ENCODE results near the gene CTSZ. TPM values are rescaled to one million over a fixed set of nuclear protein-coding genes. Genes with fewer than 3 reads are reported as not detected.

Gene CTSZ
- total and polyA plus RNA-seq, 2 experiments from 2014 or later = 13.5 to 391 TPM

DNA sequence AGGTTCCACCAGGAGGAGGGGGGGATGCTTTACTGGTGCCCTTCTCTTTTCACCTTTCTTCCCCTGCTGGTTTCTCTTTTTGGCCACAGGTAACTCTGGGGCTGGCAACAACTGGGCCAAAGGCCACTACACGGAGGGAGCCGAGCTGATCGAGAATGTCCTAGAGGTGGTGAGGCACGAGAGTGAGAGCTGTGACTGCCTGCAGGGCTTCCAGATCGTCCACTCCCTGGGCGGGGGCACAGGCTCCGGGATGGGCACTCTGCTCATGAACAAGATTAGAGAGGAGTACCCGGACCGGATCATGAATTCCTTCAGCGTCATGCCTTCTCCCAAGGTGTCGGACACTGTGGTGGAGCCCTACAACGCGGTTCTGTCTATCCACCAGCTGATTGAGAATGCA, 16.6 kb upstream of the CTSZ start:
- Histone ChIP-seq H3K9me2 (ENCODE audit: insufficient read depth) (no peaks in the 10 kb centered on the region), H3K9ac (no peak overlapping the region), H4K20me1 (ENCODE audit: insufficient read depth) (peaks cover 11% of the 10 kb centered on the region; the same call in 1 of the 2 replicates), H3K4me3 (no peak overlapping the region), H3K4me2 (ENCODE audit: unreplicated experiment) (no peak overlapping the region), H2AFZ (no peak overlapping the region), H3F3A (ENCODE audit: insufficient read depth) (peaks cover 34% of the 10 kb centered on the region), H3K36me3 (ENCODE audit: low read depth) (peaks cover 22% of the 10 kb centered on the region; the same call in 1 of the 2 replicates), H3K9me3 (ENCODE audit: low read depth) (no peaks in the 10 kb centered on the region), H3K4me1 (ENCODE audit: insufficient read depth) (peaks cover 22% of the 10 kb centered on the region), H3K79me2 (ENCODE audit: insufficient read depth) (peaks cover 44% of the 10 kb centered on the region), H3K27ac (no peak overlapping the region), H3K27me3 (replicated peaks; ENCODE audit: insufficient read depth) (no peaks in the 10 kb centered on the region)
- in situ Hi-C loops (cut with MboI) = loop anchor here (25.0 kb wide), 1 partner anchor 786 kb away; the partner anchor contains the start of gene ANKRD60
- no peak for DNase-seq
- 94 to 95% methylated on average over 13 of the region's 13 CpGs for WGBS, 2 experiments (ENCODE audit: low coverage in 1 of 2, low lambda C conversion rate in 2 of 2, missing lambda C conversion rate in 2 of 2)
- TF ChIP-seq EZH2phosphoT487 (IDR thresholded peaks at IDR 0.05; ENCODE audit: insufficient read depth, low read depth) = no peak
- TF ChIP-seq EZH2 (IDR thresholded peaks at IDR 0.05; ENCODE audit: insufficient read depth, poor library complexity, severe bottlenecking) = no peak

- H4K20me1 ChIP-seq (ENCODE audit: insufficient read depth) = peaks cover 7% of the 10 kb centered on the region; the same call in 1 of the 2 replicates
- no peak overlapping the region for H2AFZ ChIP-seq
- H3K9me2 ChIP-seq (ENCODE audit: insufficient read depth) = no peaks in the 10 kb centered on the region
- peaks cover 27% of the 10 kb centered on the region; the same call in 1 of the 2 replicates for H3F3A ChIP-seq (ENCODE audit: insufficient read depth)
- peaks cover 13% of the 10 kb centered on the region for H3K4me1 ChIP-seq (ENCODE audit: insufficient read depth)
- no peak overlapping the region for H3K9ac ChIP-seq
- H3K79me2 ChIP-seq (ENCODE audit: insufficient read depth) = peaks cover 36% of the 10 kb centered on the region
- H3K36me3 ChIP-seq (ENCODE audit: low read depth) = peaks cover 17% of the 10 kb centered on the region; the same call in 1 of the 2 replicates
- no peak overlapping the region for H3K27ac ChIP-seq
- no peaks in the 10 kb centered on the region for H3K27me3 ChIP-seq (replicated peaks; ENCODE audit: insufficient read depth)
- no peaks in the 10 kb centered on the region for H3K9me3 ChIP-seq (ENCODE audit: low read depth)
- no peak for DNase-seq
- no peak overlapping the region for H3K4me3 ChIP-seq
- WGBS, 2 experiments (ENCODE audit: low coverage in 1 of 2, low lambda C conversion rate in 2 of 2, missing lambda C conversion rate in 2 of 2) = 93 to 95% methylated on average over 15 of the region's 15 CpGs
- in situ Hi-C loops (cut with MboI) = loop anchor here (25.0 kb wide), 1 partner anchor 785 kb away; the partner anchor contains the start of gene ANKRD60
- no peak overlapping the region for H3K4me2 ChIP-seq (ENCODE audit: unreplicated experiment)
- no peak for TF ChIP-seq EZH2 (IDR thresholded peaks at IDR 0.05; ENCODE audit: insufficient read depth, poor library complexity, severe bottlenecking)
- no peak for TF ChIP-seq EZH2phosphoT487 (IDR thresholded peaks at IDR 0.05; ENCODE audit: insufficient read depth, low read depth)
These were observed 15.7 kb upstream of the CTSZ start for GRCh38 chr20:59022754-59023153.

DNA sequence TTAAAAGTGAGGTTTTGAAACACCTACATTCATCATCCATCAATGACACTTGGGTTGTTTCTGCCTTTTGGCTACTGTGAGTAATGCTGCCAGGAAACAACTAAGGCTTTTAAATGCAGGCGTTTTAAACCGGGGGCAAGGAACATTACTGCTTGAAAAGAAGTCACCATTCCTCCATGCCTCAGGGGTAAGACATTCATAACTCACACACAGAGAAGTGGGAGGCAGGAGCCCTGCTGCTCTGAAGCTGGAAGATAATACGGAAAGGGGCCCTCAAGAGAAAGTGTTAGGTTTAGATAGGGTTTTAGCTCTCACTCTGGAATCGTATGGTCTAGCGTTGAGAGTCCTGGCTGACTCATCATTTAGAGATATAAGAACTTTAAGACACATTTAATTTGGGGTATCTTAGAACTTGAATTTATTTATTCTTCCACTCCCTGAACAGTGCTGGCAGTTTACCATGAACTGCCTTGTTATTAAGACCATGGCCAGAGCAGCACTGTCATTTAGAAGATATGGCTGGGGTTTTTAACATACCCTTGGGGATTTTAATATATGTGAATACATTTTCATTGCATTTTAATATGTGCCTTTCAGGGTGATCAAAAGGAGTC, 14.0 kb upstream of the CTSZ start:
- Histone ChIP-seq H3K9ac (no peak overlapping the region), H3K4me2 (ENCODE audit: unreplicated experiment) (peak overlapping the region; percentile 21), H3K36me3 (ENCODE audit: low read depth) (peaks cover 13% of the 10 kb centered on the region; the same call in 1 of the 2 replicates), H3K4me3 (no peak overlapping the region), H3K4me1 (ENCODE audit: insufficient read depth) (peaks cover 16% of the 10 kb centered on the region; the same call in 1 of the 2 replicates), H3K27me3 (replicated peaks; ENCODE audit: insufficient read depth) (no peaks in the 10 kb centered on the region), H2AFZ (no peak overlapping the region), H3K27ac (peak overlapping the region; percentile 26; the same call in 1 of the 2 replicates), H3K9me2 (ENCODE audit: insufficient read depth) (no peaks in the 10 kb centered on the region), H3K79me2 (ENCODE audit: insufficient read depth) (peaks cover 18% of the 10 kb centered on the region), H3F3A (ENCODE audit: insufficient read depth) (peaks cover 16% of the 10 kb centered on the region; the same call in 1 of the 2 replicates), H3K9me3 (ENCODE audit: low read depth) (no peaks in the 10 kb centered on the region), H4K20me1 (ENCODE audit: insufficient read depth) (no peaks in the 10 kb centered on the region)
- in situ Hi-C loops (cut with MboI) = loop anchor here (25.0 kb wide), 1 partner anchor 784 kb away; the partner anchor contains the start of gene ANKRD60
- TF ChIP-seq EZH2phosphoT487 (IDR thresholded peaks at IDR 0.05; ENCODE audit: insufficient read depth, low read depth) (no peak), EZH2 (IDR thresholded peaks at IDR 0.05; ENCODE audit: insufficient read depth, poor library complexity, severe bottlenecking) (no peak)
- peak; percentile 66 for DNase-seq
- 54 to 64% methylated on average over 5 of the region's 5 CpGs for WGBS, 2 experiments (ENCODE audit: low coverage in 1 of 2, low lambda C conversion rate in 2 of 2, missing lambda C conversion rate in 2 of 2)

DNA sequence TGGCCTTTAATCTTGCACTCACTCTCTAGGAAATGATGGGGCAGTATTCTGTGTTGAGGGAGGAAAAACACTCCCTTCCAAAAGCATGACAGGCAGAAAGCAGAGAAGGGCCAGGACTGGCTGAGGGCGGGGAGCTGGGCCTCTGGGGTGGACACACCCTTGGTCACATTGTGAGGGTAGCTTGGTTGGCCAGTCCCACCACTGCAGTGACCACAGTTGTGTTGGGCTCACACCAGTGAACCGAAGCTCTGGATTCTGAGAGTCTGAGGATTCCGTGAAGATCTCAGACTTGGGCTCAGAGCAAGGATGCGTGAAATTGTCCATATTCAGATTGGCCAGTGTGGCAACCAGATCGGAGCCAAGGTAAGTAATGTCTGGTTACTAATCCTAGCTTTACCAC, 12.2 kb upstream of the CTSZ start, which contains the start of gene TUBB1:
TSS of gene TUBB1 (plus strand) at position 213 of the 400 bp plus-strand sequence. CDS start at position 307, 94 bp downstream.
- Histone ChIP-seq H3K36me3 (ENCODE audit: low read depth) (peaks cover 3% of the 10 kb centered on the region; the same call in 1 of the 2 replicates), H3F3A (ENCODE audit: insufficient read depth) (peaks cover 18% of the 10 kb centered on the region), H3K79me2 (ENCODE audit: insufficient read depth) (0 out of 2 replicates have a peak, but pooled peaks cover 4% of the 10 kb centered on the region), H3K4me3 (no peak within 1 kb of the TSS), H3K4me2 (ENCODE audit: unreplicated experiment) (no peak within 1 kb of the TSS), H2AFZ (no peak within 1 kb of the TSS), H3K9me3 (ENCODE audit: low read depth) (no peaks in the 10 kb centered on the region), H4K20me1 (ENCODE audit: insufficient read depth) (no peaks in the 10 kb centered on the region), H3K9ac (no peak within 1 kb of the TSS), H3K27me3 (replicated peaks; ENCODE audit: insufficient read depth) (no peaks in the 10 kb centered on the region), H3K9me2 (ENCODE audit: insufficient read depth) (no peaks in the 10 kb centered on the region), H3K27ac (no peak within 1 kb of the TSS), H3K4me1 (ENCODE audit: insufficient read depth) (peaks cover 23% of the 10 kb centered on the region)
- WGBS, 2 experiments (ENCODE audit: low coverage in 1 of 2, low lambda C conversion rate in 2 of 2, missing lambda C conversion rate in 2 of 2) = 95 to 96% methylated on average over 5 of the region's 5 CpGs
- no peak for TF ChIP-seq EZH2phosphoT487 (IDR thresholded peaks at IDR 0.05; ENCODE audit: insufficient read depth, low read depth)
- no peak for TF ChIP-seq EZH2 (IDR thresholded peaks at IDR 0.05; ENCODE audit: insufficient read depth, poor library complexity, severe bottlenecking)
- in situ Hi-C loops (cut with MboI) = loop anchor here (25.0 kb wide), 1 partner anchor 782 kb away; the partner anchor contains the start of gene ANKRD60
- DNase-seq = no peak
